Neuronal stem cell (in vitro differentiated cells): Measurements from ENCODE around the gene CHMP4A.
"Not testable (repeated sequence)": the region's sequence is repeated elsewhere in the genome, so short reads cannot be mapped to it uniquely, and the experiment has no call there.

Source experiments
- DNase-seq: peaks from one replicate; pipeline ENCODE4 v3.0.0-alpha.2; 2013; ENCODE audit warnings: low spot score
- H2AFZ ChIP-seq: one replicate; pipeline ENCODE4 v1.6.1; 2013; ENCODE audit warnings: mild to moderate bottlenecking, low read length, inconsistent platforms
- H2AK5ac ChIP-seq: 2 replicates; pipeline ENCODE4 v1.6.1; 2013; ENCODE audit warnings: low read depth, mild to moderate bottlenecking, inconsistent platforms, low read length, moderate library complexity, mixed read lengths
- H2BK120ac ChIP-seq: 2 replicates; pipeline ENCODE4 v1.6.1; 2013; ENCODE audit warnings: low read depth, mild to moderate bottlenecking, inconsistent platforms, low read length, moderate library complexity, mixed read lengths
- H2BK12ac ChIP-seq: one replicate; pipeline ENCODE4 v1.6.1; 2013; ENCODE audit warnings: low read length, inconsistent platforms
- H2BK15ac ChIP-seq: 2 replicates; pipeline ENCODE4 v1.6.1; 2013; ENCODE audit warnings: mild to moderate bottlenecking, low read length, inconsistent platforms, mixed read lengths
- H2BK5ac ChIP-seq: one replicate; pipeline ENCODE4 v1.6.1; 2013; ENCODE audit warnings: inconsistent platforms, mild to moderate bottlenecking, low read length, moderate library complexity
- H3K14ac ChIP-seq: one replicate; pipeline ENCODE4 v1.6.1; 2013; ENCODE audit warnings: low read length, inconsistent platforms
- H3K18ac ChIP-seq: 2 replicates; pipeline ENCODE4 v1.6.1; 2013; ENCODE audit warnings: low read length, inconsistent platforms
- H3K23ac ChIP-seq: 2 replicates; pipeline ENCODE4 v1.6.1; 2013; ENCODE audit warnings: low read depth, mild to moderate bottlenecking, mixed read lengths, low read length, inconsistent platforms; ENCODE audit not compliant: poor library complexity
- H3K27ac ChIP-seq: replicated peaks from 3 replicates; pipeline ENCODE4 v1.5.1; 2013; ENCODE audit warnings: low read length, inconsistent platforms
- H3K27me3 ChIP-seq, 3 experiments: 2 replicates each; pipeline ENCODE4 v1.6.1; 2013; ENCODE audit warnings: low read length in 3 of 3, mild to moderate bottlenecking in 2 of 3, inconsistent platforms in 1 of 3, low read depth in 1 of 3, mixed read lengths in 1 of 3, moderate library complexity in 1 of 3; ENCODE audit not compliant: control insufficient read depth in 3 of 3, insufficient read depth in 3 of 3
- H3K36me3 ChIP-seq, 2 donors: replicated peaks in 1 of 2; 2 replicates each; pipeline ENCODE4 v1.6.1; 2013; ENCODE audit warnings: low read length in 2 of 2; ENCODE audit not compliant: control insufficient read depth in 2 of 2, insufficient read depth in 2 of 2
- H3K4ac ChIP-seq: 2 replicates; pipeline ENCODE4 v1.6.1; 2013; ENCODE audit warnings: inconsistent platforms, mild to moderate bottlenecking, low read length, moderate library complexity
- H3K4me1 ChIP-seq, 2 donors: 1 replicate in 1 of 2; 2 replicates in 1 of 2; pipeline ENCODE4 v1.6.1; 2013; ENCODE audit warnings: low read length in 2 of 2, low read depth in 1 of 2; ENCODE audit not compliant: control insufficient read depth in 2 of 2, insufficient read depth in 1 of 2
- H3K4me2 ChIP-seq: one replicate; pipeline ENCODE4 v1.6.1; 2013; ENCODE audit warnings: mild to moderate bottlenecking, low read length, inconsistent platforms; ENCODE audit not compliant: insufficient read depth, poor library complexity, severe bottlenecking
- H3K4me3 ChIP-seq, 2 donors: 2 replicates each; pipeline ENCODE4 v1.5.1; 2013; ENCODE audit warnings: low read length in 2 of 2, mild to moderate bottlenecking in 2 of 2, inconsistent platforms in 1 of 2, moderate library complexity in 1 of 2
- H3K79me1 ChIP-seq: one replicate; pipeline ENCODE4 v1.6.1; 2013; ENCODE audit warnings: low read depth, mild to moderate bottlenecking, inconsistent platforms, low read length, moderate library complexity
- H3K9ac ChIP-seq: one replicate; pipeline ENCODE4 v1.6.1; 2013; ENCODE audit warnings: mild to moderate bottlenecking, low read depth, low read length, inconsistent platforms; ENCODE audit not compliant: poor library complexity
- H3K9me3 ChIP-seq, 2 donors: replicated peaks in 1 of 2; 2 replicates each; pipeline versions ENCODE3 to v1.6.1; 2013; ENCODE audit warnings: low read length in 2 of 2, mild to moderate bottlenecking in 2 of 2, inconsistent platforms in 1 of 2, low read depth in 1 of 2, mixed read lengths in 1 of 2, moderate library complexity in 1 of 2; ENCODE audit not compliant: control insufficient read depth in 2 of 2, insufficient read depth in 1 of 2
- H4K8ac ChIP-seq: one replicate; pipeline ENCODE4 v1.6.1; 2013; ENCODE audit warnings: low read depth, mild to moderate bottlenecking, inconsistent platforms, low read length, moderate library complexity
- H4K91ac ChIP-seq: one replicate; pipeline ENCODE4 v1.6.1; 2013; ENCODE audit warnings: low read length, low read depth, mild to moderate bottlenecking, inconsistent platforms; ENCODE audit not compliant: poor library complexity
- whole genome bisulfite sequencing, 2 donors: extraction: QIAGEN DNeasy Blood & Tissue Kit; methylation state at CpG; one replicate each; pipeline ENCODE4 v1.1.7; 2013; ENCODE audit warnings: missing lambda C conversion rate in 2 of 2, mixed read lengths in 1 of 2; ENCODE audit not compliant: insufficient read length in 2 of 2, insufficient replicate concordance in 1 of 2; ENCODE audit errors: extremely low coverage in 2 of 2; 5-methylcytosine and 5-hydroxymethylcytosine counted together

The CHMP4A gene

DNA sequence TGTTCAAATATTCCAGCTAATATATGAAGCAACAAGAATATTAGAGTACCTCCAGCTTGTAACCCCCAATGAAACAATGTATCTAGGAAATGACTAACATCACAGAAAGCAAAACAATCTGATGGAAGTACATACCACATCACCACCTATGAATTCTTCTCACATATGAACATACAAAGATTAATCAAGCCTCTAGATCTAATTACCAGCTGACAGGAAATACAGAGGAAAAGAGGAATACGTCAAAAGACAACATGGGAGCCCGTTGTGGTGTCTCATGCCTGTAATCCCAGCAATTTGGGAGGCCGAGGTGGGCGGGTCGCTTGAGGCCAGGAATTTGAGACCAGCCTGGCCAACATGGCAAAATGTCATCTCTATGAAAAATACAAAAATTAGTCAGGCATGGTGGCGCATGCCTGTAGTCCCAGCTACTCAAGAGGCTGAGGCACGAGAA, 11.4 kb upstream of the CHMP4A start:
- no peak overlapping the region for H2BK12ac ChIP-seq
- DNase-seq: no peak
- H3K18ac ChIP-seq: no peak overlapping the region
- H2BK15ac ChIP-seq: no peak overlapping the region
- peaks cover 2% of the 10 kb centered on the region for H3K79me1 ChIP-seq
- H3K27me3 ChIP-seq: no peaks in the 10 kb centered on the region
- H3K9me3 ChIP-seq: no peaks in the 10 kb centered on the region
- no peak overlapping the region for H2BK120ac ChIP-seq
- no peak overlapping the region for H4K8ac ChIP-seq
- H4K91ac ChIP-seq: no peak overlapping the region
- H3K4me1 ChIP-seq: no peaks in the 10 kb centered on the region
- H3K4me3 ChIP-seq: no peak overlapping the region
- H3K36me3 ChIP-seq: peaks cover 2 to 36% of the 10 kb centered on the region in 2 donors
- no peak overlapping the region for H3K14ac ChIP-seq
- H3K4ac ChIP-seq: no peak overlapping the region
- H3K4me2 ChIP-seq: no peak overlapping the region
- no peak overlapping the region for H3K27ac ChIP-seq
- H2BK5ac ChIP-seq: no peak overlapping the region
- H2AFZ ChIP-seq: no peak overlapping the region
- no peak overlapping the region for H3K23ac ChIP-seq
- H2AK5ac ChIP-seq: no peak overlapping the region
- H3K9ac ChIP-seq: no peak overlapping the region
- no CpG with 5 or more reads among the region's 7 CpGs for WGBS, 2 donors

DNA sequence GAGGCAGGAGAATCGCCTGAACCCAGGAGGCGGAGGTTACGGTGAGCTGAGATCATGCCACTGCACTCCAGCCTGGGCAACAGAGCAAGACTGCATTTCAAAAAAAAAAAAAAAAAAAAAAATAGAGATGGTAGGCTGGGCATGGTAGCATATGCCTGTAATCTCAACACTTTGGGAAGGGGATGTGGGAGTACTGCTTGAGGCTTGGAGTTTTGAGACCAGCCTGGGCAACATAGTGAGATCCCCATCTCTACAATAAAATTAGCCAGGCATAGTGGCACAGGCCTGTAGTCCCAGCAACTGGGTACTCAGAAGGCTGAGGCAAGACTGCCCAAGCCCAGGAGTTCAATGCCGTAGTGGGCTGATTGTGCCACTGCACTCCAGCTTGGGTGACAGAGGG, 9.7 kb upstream of the CHMP4A start:
- peaks cover 1 to 30% of the 10 kb centered on the region in 2 donors for H3K36me3 ChIP-seq
- H3K9me3 ChIP-seq, H3K23ac ChIP-seq, H3K27ac ChIP-seq, H2AFZ ChIP-seq, H4K8ac ChIP-seq, H3K4me1 ChIP-seq, H3K27me3 ChIP-seq, H2BK5ac ChIP-seq, H3K9ac ChIP-seq, H2AK5ac ChIP-seq, H2BK12ac ChIP-seq, H4K91ac ChIP-seq, H3K79me1 ChIP-seq, H3K4me3 ChIP-seq, H2BK15ac ChIP-seq, H2BK120ac ChIP-seq, H3K4ac ChIP-seq, H3K18ac ChIP-seq, DNase-seq, H3K4me2 ChIP-seq, H3K14ac ChIP-seq: not testable (repeated sequence)
- WGBS, 2 donors: no CpG with 5 or more reads among the region's 4 CpGs

DNA sequence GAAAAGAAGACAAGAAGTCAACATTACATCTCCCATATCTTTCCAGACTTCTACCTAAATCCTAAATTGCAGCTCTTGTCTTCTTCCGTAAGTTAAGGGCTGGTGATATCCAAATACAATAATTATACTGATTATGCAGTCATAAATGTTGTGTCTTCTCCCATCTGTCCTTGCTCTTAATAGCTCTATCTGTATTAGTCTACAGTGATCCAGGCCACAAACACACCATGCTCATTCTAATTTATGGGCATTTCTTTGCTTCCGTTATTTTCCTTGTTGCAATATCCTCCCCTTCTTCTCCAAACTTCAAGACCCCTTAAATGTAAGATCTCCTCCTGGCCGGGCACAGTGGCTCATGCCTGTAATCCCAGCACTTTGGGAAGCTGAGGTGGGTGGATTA, 6.2 kb upstream of the CHMP4A start:
- no peak overlapping the region for H3K18ac ChIP-seq
- H4K8ac ChIP-seq: no peak overlapping the region
- no peaks in the 10 kb centered on the region for H3K9me3 ChIP-seq
- H3K4ac ChIP-seq: no peak overlapping the region
- no peak overlapping the region for H2AK5ac ChIP-seq
- no peak overlapping the region for H3K27ac ChIP-seq
- peaks cover 2% of the 10 kb centered on the region in 2 donors for H3K4me1 ChIP-seq
- no peak overlapping the region for H2BK120ac ChIP-seq
- no peak overlapping the region for H3K9ac ChIP-seq
- H3K4me2 ChIP-seq: no peak overlapping the region
- no peak overlapping the region for H2BK12ac ChIP-seq
- peaks cover 2% of the 10 kb centered on the region for H3K79me1 ChIP-seq
- H3K36me3 ChIP-seq: peaks cover 5 to 18% of the 10 kb centered on the region in 2 donors
- H3K23ac ChIP-seq: no peak overlapping the region
- H3K4me3 ChIP-seq: no peak overlapping the region
- H2BK5ac ChIP-seq: no peak overlapping the region
- no peak overlapping the region for H3K14ac ChIP-seq
- no CpG with 5 or more reads among the region's 3 CpGs for WGBS, 2 donors
- no peak overlapping the region for H4K91ac ChIP-seq
- no peaks in the 10 kb centered on the region for H3K27me3 ChIP-seq
- no peak overlapping the region for H2BK15ac ChIP-seq
- no peak overlapping the region for H2AFZ ChIP-seq
- DNase-seq: no peak

GRCh38 chr14:24219080-24219479, 5.8 kb upstream of the CHMP4A start:
- no peak overlapping the region for H2BK12ac ChIP-seq
- H2AK5ac ChIP-seq: no peak overlapping the region
- H2BK15ac ChIP-seq: no peak overlapping the region
- H3K23ac ChIP-seq: no peak overlapping the region
- no peak overlapping the region for H2BK5ac ChIP-seq
- no peak overlapping the region for H3K4ac ChIP-seq
- no peak for DNase-seq
- H3K36me3 ChIP-seq: peaks cover 5 to 21% of the 10 kb centered on the region in 2 donors
- no peak overlapping the region for H4K8ac ChIP-seq
- H3K4me2 ChIP-seq: no peak overlapping the region
- H2BK120ac ChIP-seq: no peak overlapping the region
- H3K9ac ChIP-seq: no peak overlapping the region
- H2AFZ ChIP-seq: no peak overlapping the region
- H4K91ac ChIP-seq: no peak overlapping the region
- no peak overlapping the region for H3K27ac ChIP-seq
- no CpG with 5 or more reads among the region's 4 CpGs for WGBS, 2 donors
- H3K9me3 ChIP-seq: no peaks in the 10 kb centered on the region
- no peak overlapping the region for H3K14ac ChIP-seq
- H3K18ac ChIP-seq: no peak overlapping the region
- no peaks in the 10 kb centered on the region for H3K27me3 ChIP-seq
- H3K4me1 ChIP-seq: peaks cover 2% of the 10 kb centered on the region in 2 donors
- no peak overlapping the region for H3K4me3 ChIP-seq
- peaks cover 2% of the 10 kb centered on the region for H3K79me1 ChIP-seq
